ENCODE results near the gene RPS6KB2. TPM values are rescaled to one million over a fixed set of nuclear protein-coding genes. Genes with fewer than 3 reads are reported as not detected.

Gene RPS6KB2
- total and polyA plus RNA-seq, 9 of the 15 experiments (the other 6 are each of a cell fraction or from before 2014, with no cell fraction given): 0.42 to 122 (median 82.6) TPM

DNA sequence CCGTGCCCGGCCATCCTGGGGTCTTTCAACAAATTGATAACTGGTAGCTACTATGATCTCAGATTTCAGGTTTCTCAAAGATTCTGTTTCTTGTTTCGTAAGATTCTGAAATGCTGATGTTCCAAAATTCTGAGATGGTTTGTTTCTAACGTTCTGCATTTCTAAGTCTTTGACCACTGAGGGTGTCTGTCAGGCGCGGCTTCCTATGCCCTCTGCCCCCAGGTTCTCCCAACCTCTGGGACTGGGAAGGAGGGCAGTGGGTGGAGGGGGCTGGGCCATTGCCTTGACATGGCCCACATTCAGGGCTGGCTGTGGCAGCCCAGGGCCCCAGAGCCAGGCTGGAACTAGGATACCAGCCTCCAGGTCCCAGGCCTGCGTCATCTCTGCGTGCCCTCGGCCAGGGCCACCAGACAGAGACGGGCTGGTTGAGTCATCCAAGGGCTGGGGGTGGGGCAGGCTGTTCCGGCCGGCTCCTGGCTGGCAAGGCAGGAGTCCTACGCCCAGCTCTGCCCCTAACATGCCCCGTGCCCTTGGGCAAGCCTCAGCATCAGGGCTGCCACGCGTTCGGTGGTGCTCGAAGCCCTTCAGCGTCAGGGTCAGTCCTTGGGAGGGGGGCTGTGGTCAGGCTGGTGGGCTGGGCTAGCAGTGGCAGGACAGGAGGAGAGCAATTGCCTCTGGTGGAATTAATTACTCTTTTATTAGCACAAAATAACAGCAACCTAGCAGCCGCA, 35.6 kb downstream of the RPS6KB2 start (continued):
- no peak for TF ChIP-seq CHAMP1 (IDR thresholded peaks at IDR 0.05)
- no peak for TF ChIP-seq ZNF217 (CRISPR knock-in tag; IDR thresholded peaks at IDR 0.05)
- no peak for TF ChIP-seq FOXJ3 (CRISPR knock-in tag; IDR thresholded peaks at IDR 0.05)
- TF ChIP-seq MBD2 (IDR thresholded peaks at IDR 0.05; ENCODE audit: borderline replicate concordance, low read depth): peak; percentile 53; the same call in 1 of the 2 replicates
- TF ChIP-seq POU5F1 (IDR thresholded peaks at IDR 0.05; ENCODE audit: borderline replicate concordance, low read depth, low read length, partially characterized antibody): no peak
- TF ChIP-seq CREB5 (CRISPR knock-in tag; IDR thresholded peaks at IDR 0.05): no peak
- peak; percentile 55 for TF ChIP-seq ARID1B (IDR thresholded peaks at IDR 0.05)
- TF ChIP-seq EP400 (IDR thresholded peaks at IDR 0.05): peak; percentile 57
- no peak for TF ChIP-seq ZSCAN32 (CRISPR knock-in tag; IDR thresholded peaks at IDR 0.05)
- no peak for TF ChIP-seq ZKSCAN3 (CRISPR knock-in tag; IDR thresholded peaks at IDR 0.05)
- TF ChIP-seq SREBF1 (IDR thresholded peaks at IDR 0.05; ENCODE audit: borderline replicate concordance, low read depth, low read length): no peak
- TF ChIP-seq, protein P1, sequence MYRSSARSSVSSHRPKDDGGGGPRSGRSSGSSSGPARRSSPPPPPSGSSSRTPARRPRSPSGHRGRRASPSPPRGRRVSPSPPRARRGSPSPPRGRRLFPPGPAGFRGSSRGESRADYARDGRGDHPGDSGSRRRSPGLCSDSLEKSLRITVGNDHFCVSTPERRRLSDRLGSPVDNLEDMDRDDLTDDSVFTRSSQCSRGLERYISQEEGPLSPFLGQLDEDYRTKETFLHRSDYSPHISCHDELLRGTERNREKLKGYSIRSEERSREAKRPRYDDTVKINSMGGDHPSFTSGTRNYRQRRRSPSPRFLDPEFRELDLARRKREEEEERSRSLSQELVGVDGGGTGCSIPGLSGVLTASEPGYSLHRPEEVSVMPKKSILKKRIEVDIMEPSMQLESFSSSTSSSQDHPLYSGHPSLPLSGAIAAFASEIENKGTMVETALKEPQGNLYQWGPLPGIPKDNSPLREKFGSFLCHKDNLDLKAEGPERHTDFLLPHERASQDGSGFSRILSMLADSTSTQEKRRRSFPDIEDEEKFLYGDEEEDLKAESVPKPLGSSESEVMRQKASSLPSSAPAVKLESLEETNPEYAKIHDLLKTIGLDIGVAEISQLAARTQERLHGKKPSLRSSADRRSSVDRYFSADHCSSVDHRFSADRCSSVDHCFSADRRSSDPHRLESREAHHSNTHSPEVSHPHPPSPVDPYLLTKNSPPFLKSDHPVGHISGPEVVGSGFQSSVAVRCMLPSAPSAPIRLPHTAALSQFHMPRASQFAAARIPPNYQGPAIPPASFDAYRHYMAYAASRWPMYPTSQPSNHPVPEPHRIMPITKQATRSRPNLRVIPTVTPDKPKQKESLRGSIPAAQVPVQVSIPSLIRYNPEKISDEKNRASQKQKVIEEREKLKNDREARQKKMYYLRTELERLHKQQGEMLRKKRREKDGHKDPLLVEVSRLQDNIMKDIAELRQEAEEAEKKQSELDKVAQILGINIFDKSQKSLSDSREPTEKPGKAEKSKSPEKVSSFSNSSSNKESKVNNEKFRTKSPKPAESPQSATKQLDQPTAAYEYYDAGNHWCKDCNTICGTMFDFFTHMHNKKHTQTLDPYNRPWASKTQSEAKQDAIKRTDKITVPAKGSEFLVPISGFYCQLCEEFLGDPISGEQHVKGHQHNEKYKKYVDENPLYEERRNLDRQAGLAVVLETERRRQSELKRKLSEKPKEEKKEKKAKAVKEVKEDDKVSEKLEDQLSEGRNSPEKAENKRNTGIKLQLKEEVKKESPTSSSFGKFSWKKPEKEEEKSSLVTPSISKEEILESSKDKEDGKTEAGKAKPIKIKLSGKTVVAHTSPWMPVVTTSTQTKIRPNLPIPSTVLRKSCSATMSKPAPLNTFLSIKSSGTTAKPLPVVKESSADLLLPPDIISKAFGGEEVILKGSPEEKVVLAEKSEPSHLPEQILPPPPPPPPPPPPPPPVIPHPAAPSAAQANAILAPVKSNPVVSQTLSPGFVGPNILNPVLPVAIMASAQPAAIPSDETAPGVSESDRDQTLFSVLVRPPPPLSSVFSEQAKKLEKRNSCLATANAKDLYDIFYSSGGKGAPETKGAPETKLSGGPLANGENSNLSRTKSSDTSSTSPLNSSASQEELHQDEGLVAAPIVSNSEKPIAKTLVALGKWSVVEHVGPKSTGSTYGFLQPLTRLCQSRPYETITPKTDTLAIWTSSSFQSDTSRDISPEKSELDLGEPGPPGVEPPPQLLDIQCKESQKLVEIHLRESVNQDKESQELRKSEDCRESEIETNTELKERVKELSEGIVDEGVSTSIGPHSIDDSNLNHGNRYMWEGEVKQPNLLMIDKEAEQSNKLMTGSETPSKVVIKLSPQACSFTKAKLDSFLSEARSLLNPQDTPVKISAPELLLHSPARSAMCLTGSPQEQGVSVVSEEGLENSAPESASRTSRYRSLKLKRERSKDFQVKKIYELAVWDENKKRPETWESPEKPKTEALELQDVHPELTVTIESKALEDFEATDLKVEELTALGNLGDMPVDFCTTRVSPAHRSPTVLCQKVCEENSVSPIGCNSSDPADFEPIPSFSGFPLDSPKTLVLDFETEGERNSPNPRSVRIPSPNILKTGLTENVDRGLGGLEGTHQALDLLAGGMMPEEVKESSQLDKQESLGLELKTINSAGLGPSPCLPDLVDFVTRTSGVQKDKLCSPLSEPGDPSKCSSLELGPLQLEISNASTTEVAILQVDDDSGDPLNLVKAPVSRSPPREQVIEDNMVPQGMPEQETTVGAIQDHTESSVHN (IDR thresholded peaks at IDR 0.05; ENCODE audit: borderline replicate concordance in 1 of 2, low read depth in 1 of 2): no peak
- TF ChIP-seq DPF2 (IDR thresholded peaks at IDR 0.05): peak; percentile 55; the same call in 1 of the 2 replicates
- TF ChIP-seq GABPB2 (CRISPR knock-in tag; conservative IDR thresholded peaks at IDR 0.05): no peak
- TF ChIP-seq LARP7 (IDR thresholded peaks at IDR 0.05): no peak
- TF ChIP-seq HMG20A (CRISPR knock-in tag; conservative IDR thresholded peaks at IDR 0.05): no peak

Data from K562 (cell line).